HS-27A (cell line): Measurements from ENCODE around the gene SLC39A13.
A peak's percentile ranks its signal among the peaks of the same experiment; 100 is the strongest.

Experiments
- DNase-seq: peaks from one replicate; pipeline ENCODE4 v3.0.0-alpha.2; 2012; ENCODE audit warnings: low read depth, missing footprints

SLC39A13 gene

DNA sequence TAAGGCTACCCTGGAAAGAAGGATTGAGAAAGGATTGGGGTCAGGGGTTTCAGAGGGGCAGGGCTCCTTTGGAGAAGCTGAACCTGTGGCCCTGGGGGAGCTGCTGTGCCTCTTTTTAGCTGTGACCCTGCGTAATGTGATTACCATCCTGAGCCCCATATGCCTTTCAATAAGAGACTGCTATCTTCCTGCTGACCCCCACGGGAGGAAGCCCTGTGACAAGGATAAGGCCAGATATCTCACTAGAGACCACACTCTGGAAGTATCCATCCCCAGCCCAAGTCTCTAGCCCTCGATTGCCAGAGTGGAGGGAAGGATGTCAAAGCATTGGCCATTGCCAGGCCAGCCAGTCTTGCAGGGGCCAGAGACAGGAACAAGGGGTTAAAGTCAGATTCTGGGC, 4.8 kb upstream of the SLC39A13 start:
- no peak for DNase-seq

DNA sequence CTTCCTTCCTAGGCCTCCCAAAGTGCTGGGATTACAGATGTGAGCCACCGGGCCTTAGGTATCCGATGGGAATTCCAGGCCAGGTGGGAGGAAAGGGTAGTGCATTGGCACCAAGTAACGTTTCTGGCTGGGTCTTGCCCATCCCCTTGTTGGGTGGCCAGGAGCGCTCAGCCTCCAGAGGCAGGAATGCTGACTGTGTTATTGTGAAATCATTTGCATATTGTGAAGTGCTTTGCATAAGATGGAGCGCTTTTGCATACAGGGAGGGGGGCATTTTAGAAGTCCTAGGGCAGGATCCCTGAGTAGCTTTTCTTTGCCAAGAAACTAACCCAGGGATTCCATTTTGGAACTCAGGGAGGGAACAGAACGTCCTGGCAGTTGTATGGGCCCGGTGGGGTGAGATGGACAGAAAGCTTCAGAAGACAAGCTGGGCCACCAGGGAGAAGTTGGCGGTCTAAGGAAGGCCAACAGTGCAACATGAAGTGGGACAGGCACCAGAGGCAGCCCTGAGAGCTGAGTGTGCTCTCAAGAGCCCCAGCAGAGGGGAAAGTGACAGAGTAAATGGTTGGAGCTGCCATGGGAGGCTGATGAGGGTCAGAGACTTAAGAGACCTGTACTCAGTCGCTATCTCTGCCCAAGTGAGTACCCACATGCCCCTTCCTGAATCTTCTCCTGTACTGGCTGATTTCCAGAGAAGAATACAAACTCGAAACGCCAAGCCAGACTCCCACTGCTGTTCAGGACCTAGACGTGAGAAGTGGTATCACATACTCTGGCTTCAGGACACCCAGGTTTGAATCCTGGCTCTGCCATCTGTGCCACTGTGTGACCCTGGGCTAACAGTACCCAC, 1.3 kb upstream of the SLC39A13 start:
- DNase-seq = no peak

DNA sequence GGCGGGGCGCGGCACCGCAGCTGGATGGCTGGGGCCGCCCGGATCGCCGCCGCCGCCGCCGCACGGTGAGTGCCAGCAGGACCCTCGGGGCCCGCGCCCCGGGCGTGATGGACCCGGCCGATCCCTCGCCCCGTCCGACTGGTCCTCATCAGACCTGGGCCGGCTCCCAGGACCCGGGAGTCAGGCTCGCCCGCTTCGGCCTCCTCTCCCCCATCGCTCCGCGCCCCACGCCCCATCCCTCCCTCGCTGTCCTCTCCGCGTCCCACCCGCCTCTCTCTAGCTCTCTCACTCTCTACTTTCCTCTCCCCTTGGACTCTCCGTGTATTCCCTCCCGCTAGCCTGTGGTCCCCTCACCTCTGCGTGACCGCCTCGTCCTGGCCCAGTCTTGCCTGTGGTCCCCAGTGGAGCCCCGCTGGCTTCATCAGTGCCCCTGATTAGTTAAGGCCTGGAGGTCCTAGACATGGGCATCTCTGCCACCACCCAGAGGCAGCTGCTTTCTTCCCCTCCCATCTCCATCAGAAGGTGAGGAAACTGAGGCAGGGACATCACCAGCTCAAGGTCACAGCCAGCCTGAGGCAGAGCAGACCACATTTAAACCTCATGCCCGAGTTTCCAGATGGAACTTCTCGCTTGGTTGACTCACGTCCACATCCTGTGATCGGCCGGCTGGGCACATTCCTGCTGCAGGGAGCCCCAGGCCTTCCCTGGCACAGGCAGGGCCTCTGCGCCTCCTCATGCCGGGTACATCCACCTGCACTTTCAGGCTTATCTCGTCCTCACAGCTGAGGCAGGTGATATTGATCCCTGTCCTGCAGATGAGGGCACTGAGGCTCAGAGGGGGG, 429 bp downstream of the SLC39A13 start:
- DNase-seq = peak; percentile 75

DNA sequence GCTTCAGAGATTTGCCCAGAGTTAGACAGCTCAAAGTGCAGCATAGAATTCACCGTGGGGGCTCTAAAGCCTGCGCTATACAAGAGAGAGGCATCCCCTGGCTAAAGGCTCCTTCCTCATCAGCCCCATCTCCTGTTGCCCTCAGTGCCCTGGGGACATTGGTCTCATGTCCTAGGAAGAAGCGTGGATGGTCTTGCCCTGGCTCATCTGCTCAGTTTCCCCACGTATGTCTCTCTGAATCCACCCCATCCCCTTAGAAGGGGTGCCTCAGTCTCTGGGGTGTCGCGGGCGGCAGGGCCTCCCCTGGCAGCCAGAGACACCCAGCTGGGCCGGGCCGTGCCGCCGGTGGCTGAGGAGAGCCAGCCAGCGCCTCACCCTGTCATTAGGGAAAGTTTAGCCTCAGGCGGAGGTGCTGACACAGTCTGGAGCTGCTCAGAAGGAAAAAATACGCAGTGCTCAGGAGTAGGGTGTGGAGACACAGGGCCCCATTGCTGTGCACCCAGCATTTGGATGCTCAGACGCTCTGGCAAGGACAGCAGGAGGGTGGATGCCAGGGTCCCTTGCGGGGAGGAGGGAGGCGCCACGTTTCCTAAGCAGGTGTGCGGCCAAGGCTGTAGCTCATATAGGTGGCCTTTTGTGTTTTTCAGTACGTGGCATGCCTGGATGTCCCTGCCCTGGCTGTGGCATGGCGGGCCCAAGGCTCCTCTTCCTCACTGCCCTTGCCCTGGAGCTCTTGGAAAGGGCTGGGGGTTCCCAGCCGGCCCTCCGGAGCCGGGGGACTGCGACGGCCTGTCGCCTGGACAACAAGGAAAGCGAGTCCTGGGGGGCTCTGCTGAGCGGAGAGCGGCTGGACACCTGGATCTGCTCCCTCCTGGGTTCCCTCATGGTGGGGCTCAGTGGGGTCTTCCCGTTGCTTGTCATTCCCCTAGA, 1.3 kb downstream of the SLC39A13 start:
- DNase-seq = no peak

DNA sequence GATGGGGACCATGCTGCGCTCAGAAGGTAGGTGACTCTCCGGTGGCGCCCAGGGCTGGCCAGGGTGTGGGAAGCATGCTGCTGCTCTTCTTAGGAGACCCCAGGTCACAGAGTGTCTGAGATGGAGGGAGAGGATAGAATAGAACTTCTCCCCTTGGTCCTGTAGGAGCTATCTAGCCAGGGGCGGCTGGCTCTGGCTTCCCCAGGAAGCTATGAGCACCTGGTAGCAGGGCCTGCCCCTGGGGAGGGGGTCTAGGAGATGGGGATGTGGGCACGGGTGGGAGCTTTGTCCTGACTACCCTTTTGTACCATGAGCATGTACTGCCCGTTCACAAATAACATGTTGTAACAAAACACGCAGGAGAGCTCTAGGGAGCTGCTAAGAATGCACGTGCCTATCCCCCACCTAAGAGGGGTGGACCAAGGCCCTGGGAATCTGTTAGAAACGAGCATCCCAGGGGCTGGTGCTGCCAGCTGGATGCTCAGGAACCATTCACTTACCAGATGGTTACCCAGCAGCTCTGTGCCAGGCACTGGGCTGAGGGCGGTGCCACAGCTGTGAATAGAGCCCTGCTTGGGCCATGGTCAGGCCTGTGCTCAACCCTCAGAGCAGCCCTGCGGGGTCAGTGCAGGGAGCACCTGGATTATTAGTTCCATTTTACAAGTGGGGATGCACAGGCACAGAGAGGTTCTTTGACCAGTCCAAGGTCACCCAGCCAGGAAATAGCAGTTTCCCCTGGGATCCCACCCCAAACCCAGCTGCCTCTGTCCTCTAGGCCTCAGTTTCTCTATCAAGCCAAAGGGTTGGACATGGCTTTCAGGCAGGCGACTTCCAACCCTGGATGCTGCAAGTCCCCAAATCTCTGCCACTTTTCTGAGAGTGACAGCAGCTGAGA, 2.2 kb downstream of the SLC39A13 start:
- no peak for DNase-seq

DNA sequence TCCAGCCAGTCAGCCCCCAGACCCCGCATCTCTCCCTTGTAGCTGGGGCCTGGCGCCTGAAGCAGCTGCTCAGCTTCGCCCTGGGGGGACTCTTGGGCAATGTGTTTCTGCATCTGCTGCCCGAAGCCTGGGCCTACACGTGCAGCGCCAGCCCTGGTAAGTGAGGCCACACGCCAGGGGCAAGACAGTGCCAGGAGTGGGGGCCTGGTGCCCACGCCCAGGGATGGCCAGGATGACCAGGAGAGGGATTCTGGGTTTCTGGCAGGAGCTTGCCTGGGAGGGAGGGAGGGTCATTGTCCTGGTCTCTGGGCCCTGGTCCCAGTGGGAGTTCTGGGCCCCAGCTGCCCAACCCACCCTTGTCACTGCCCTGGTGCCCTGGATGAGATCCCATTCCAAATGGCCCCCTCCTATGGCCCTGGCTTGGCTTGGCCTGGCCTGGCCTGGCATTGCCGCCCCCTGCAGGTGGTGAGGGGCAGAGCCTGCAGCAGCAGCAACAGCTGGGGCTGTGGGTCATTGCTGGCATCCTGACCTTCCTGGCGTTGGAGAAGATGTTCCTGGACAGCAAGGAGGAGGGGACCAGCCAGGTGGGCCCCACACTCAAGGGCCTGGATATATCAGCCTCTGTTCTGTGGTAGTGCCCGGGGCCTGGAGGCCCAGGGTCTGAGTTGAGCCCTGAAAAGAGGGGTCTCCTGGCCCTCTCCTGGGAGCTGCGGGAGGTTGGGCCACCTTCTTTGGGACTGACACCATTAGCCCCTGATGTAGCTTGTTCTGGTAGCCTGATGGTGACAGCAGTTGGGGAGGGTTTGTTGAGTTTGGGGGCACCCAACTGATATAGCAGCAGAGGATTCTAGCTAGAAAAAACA, 3.7 kb downstream of the SLC39A13 start:
- no peak for DNase-seq

DNA sequence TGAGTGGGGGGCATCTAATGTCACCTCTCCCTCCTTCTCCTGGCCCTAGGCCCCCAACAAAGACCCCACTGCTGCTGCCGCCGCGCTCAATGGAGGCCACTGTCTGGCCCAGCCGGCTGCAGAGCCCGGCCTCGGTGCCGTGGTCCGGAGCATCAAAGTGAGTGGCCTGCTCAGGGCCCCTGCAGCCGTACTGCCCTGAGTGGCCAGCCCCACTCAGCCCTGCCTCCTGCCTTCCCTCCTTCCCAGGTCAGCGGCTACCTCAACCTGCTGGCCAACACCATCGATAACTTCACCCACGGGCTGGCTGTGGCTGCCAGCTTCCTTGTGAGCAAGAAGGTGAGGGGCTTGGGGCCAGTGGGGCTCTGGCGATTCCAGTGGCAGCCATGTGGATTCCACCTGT, 5.0 kb downstream of the SLC39A13 start:
- no peak for DNase-seq

DNA sequence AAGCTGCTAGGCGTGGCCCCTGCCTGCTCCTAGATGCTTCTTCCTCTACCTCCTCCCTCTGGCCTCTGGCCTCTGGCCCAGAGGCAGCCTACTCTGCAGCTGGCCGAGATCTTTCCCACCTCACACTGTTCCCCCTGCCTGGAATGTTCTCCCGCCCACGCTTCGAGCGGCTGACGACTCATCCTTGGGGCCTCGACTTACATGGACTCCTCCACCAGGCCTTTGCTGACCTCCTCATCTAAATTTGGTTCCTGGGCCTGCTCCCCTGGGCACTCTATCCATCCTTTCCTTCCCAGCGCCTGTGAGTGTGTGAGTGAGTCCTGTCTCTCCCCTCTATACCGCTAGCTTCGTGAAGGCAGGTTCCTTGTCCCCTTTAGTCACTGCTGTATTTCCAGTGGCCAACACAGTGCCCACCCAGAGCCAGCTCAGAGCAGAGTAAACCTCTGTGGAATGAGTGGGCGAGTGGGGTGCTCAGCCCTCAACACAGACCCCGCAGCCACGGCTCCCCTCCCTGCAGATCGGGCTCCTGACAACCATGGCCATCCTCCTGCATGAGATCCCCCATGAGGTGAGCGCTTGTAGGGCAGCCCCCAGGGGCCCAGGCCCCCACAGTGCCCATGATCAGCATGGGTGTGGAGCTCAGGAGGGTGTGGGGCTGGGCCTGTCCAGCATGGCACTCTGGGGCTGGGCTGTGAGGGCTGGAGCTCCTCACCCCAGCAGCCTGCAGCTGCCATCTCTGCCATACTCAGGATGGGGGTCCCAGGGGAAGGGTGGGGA, 5.7 kb downstream of the SLC39A13 start:
- DNase-seq = no peak

DNA sequence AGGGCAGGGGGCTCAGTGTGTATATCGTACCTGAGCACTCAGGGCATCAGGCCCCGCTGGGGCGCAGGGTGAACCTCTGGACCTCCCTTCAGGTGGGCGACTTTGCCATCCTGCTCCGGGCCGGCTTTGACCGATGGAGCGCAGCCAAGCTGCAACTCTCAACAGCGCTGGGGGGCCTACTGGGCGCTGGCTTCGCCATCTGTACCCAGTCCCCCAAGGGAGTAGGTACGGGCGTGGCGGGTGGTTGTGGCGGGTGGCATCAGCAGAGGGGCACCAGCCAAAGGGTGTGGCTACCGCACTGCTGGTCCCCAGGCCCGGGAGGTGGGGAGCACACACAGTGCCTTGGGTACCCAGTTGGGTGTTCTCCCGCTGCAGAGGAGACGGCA, 6.3 kb downstream of the SLC39A13 start:
- DNase-seq = no peak

DNA sequence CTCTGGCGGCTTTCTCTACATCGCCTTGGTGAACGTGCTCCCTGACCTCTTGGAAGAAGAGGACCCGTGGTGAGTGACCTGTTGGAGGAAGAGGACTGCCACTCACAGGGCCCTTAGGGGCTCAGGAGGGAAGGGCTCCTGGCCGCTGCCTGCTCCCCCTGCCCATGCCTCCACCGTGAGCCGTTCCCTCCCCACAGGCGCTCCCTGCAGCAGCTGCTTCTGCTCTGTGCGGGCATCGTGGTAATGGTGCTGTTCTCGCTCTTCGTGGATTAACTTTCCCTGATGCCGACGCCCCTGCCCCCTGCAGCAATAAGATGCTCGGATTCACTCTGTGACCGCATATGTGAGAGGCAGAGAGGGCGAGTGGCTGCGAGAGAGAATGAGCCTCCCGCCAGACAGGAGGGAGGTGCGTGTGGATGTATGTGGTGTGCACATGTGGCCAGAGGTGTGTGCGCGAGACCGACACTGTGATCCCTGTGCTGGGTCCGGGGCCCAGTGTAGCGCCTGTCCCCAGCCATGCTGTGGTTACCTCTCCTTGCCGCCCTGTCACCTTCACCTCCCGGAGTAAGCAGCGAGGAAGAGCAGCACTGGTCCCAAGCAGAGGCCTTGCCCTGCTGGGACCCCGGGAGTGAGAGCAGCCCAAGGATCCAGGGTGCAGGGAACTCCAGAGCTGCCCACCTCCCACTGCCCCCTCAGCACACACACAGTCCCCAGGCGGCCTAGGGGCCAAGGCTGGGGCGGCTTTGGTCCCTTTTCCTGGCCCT, 6.9 kb downstream of the SLC39A13 start:
- DNase-seq = no peak

DNA sequence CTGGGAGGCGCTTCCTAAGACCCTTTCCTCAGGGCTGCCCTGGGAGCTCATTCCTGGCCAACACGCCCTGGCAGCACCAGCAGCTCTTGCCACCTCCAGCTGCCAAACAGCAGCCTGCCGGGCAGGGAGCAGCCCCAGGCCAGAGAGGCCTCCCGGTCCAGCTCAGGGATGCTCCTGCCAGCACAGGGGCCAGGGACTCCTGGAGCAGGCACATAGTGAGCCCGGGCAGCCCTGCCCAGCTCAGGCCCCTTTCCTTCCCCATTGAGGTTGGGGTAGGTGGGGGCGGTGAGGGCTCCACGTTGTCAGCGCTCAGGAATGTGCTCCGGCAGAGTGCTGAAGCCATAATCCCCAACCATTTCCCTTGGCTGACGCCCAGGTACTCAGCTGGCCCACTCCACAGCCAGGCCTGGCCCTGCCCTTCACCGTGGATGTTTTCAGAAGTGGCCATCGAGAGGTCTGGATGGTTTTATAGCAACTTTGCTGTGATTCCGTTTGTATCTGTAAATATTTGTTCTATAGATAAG, 7.6 kb downstream of the SLC39A13 start:
- DNase-seq = peak; percentile 94

DNA sequence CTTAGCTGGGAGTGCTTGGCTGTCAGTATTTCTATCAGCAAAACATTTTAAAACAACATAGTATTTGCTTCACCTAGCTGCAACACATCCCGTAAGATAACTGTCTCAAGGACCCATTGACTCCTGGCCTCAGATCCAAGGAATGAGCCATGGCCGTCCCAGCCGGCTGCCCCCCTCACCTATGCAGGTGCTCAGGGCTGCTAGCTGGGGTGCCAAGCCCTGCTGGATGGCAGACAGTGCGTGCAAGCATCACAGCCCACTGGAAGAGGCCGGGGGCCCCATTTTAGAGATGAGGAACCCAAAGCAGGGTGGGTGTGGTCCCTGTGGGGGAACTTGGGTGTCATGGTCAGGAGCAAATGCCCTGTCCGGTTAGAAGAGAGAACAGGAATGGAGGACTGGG, 9.3 kb downstream of the SLC39A13 start:
- DNase-seq = no peak

DNA sequence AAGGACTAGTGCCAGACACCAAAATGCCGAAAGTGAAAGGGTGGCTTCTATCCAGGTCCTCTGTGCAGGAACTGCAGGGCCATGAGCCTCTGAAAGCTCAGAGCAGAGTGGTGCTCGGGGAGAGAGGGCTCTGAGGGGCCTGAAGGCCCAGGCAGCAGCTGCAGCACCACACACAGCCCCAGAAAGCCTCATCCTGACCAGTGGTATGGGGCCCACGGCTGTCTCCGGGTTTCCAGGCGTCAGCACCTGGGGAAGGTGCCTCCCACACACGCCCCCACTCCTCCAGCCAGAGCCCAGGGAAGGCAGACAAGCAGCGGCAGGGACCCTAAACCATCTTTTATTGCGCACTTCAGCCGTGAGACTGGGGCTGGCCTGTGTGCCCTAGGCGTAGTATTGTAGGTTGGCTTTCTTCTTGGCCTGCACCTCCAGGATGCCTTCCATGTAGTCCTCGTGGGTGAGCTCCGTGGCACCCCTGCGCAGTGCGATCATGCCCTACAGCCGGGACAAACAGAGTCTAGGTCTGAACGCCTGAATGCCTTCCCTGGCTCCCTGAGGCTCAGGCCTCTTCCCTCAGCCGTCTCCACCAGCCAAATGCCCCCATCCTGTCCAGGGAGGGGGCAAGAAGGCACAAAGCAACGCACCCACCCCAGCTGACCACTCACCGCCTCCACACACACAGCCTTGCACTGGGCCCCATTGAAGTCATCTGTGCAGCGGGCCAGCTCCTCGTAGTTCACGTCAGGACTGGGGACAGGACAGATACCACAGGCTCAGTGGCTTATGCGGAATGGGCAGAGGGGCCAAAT, 10.3 kb downstream of the SLC39A13 start:
- DNase-seq = no peak

DNA sequence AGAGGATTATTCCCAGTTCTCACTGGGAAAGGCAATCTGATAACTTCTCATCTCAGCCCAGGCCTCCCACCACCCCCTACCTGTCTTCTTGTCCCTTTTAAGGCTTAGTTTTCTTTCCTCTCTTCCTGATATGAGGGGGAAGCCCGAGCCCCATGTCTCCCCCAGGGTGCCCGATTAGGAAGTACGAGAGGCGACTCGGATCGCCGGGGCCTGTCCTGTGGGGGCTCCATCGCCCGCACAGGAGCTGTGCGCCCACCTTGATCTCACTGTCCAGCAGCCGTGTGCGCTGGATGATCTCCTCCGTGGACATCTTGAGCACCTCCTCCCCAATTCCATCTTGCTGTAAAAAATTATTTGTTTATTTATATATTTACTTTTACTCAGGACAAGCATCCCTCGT, 17.2 kb downstream of the SLC39A13 start:
- no peak for DNase-seq

DNA sequence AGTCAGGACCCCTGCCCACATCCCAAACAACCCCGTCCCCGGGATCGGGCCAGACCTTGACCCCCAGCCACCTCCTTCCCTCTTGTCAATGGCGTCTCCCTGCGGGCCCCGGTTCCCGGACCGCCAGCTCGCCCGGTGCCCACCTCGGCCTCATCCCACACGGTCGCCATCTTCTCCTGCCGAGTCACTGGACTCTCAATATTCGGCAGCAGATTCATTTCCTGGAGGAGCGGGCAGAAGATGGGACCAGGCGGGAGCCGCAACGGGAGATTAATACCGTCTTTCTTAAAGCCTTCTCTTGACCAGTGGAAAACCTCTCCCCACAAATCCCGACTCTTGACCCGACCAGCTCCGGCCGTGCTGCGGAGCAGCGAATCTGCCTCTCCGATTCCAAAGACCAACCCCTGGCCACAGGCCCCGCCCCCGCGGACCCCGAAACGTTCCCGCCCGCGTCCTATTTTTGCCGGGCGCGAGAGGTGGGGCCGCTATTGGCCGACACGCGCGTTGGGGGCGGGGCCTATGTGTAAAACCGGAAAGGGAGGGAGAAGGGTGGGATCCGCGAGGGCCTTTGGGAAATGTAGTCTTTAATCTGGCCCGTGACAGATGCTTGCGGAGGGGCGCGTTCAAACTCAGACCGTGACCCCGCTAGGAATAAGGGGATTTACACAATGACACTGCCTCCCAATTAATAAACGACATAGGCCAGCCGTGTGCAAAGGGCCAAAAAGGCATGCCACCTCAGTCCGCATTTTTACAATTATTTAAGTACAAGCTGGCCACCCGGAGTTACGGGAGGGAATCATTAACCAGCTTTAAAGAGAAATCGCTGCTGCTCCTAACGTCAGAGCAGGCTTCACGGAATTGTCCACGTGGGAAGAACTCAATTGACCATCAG, 17.9 kb downstream of the SLC39A13 start, which contains the start of gene PSMC3:
TSS of gene PSMC3 (minus strand) at position 378 of the 895 bp plus-strand sequence. CDS start at position 218, 160 bp downstream.
- peak; percentile 89 for DNase-seq

DNA sequence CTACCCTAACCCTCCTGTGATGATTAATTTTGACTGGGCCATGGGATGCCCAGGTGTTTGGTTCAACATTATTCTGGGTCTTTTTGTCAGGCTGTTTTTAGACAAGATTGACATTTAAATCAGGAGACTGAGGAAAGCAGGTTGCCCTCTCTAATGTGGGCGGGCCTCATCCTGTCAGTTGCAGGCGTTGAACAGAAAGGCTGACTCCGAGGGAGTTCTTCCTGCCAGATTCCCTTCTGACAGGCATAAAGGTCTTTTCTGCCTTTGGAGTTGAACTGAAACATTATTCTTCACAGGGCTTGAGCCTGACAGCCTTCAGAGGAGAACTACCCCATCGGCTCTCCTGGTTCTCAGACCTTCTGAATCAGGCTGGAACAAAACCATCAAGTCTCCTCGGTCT, 22.1 kb downstream of the SLC39A13 start:
- no peak for DNase-seq
